ENCODE results near the gene EDAR.

Gene EDAR

GRCh38 chr2:108988796-108989713 is at the start of gene EDAR:
Gene EDAR, minus strand, starts transcription at chr2:108989220. Its CDS starts 58,206 bp downstream, at chr2:108931014.
- DNase-seq (ENCODE audit: low read depth, low spot score) = peak; percentile 52

GRCh38 chr2:109033171-109033570 is 44.2 kb upstream of the EDAR start:
- DNase-seq (ENCODE audit: low read depth, low spot score) = no peak

GRCh38 chr2:109032229-109032820 is 43.3 kb upstream of the EDAR start:
- DNase-seq (ENCODE audit: low read depth, low spot score) = no peak

- DNase-seq (ENCODE audit: low read depth, low spot score) = peak; percentile 33
These were observed 42.6 kb upstream of the EDAR start for GRCh38 chr2:109031476-109032228.

- no peak for DNase-seq (ENCODE audit: low read depth, low spot score)
These were observed 42.0 kb upstream of the EDAR start for GRCh38 chr2:109030870-109031475.

GRCh38 chr2:109029490-109030201 is 40.6 kb upstream of the EDAR start:
- no peak for DNase-seq (ENCODE audit: low read depth, low spot score)

GRCh38 chr2:109028738-109029489 is 39.9 kb upstream of the EDAR start:
- DNase-seq (ENCODE audit: low read depth, low spot score) = no peak

- DNase-seq (ENCODE audit: low read depth, low spot score) = no peak
These were observed 39.3 kb upstream of the EDAR start for GRCh38 chr2:109028277-109028676.

GRCh38 chr2:109027702-109028101 is 38.7 kb upstream of the EDAR start:
- DNase-seq (ENCODE audit: low read depth, low spot score) = no peak

- no peak for DNase-seq (ENCODE audit: low read depth, low spot score)
These were observed 35.5 kb upstream of the EDAR start for GRCh38 chr2:109024477-109024876.

GRCh38 chr2:109021895-109022300 is 32.9 kb upstream of the EDAR start:
- no peak for DNase-seq (ENCODE audit: low read depth, low spot score)

GRCh38 chr2:109020217-109020637 is 31.2 kb upstream of the EDAR start:
- no peak for DNase-seq (ENCODE audit: low read depth, low spot score)

GRCh38 chr2:109018452-109018851 is 29.4 kb upstream of the EDAR start:
- no peak for DNase-seq (ENCODE audit: low read depth, low spot score)

- no peak for DNase-seq (ENCODE audit: low read depth, low spot score)
These were observed 28.0 kb upstream of the EDAR start for GRCh38 chr2:109017017-109017416.

GRCh38 chr2:109016376-109016775 is 27.4 kb upstream of the EDAR start:
- DNase-seq (ENCODE audit: low read depth, low spot score) = no peak

GRCh38 chr2:109014476-109014875 is 25.5 kb upstream of the EDAR start:
- no peak for DNase-seq (ENCODE audit: low read depth, low spot score)

- no peak for DNase-seq (ENCODE audit: low read depth, low spot score)
These were observed 24.0 kb upstream of the EDAR start for GRCh38 chr2:109013051-109013450.

GRCh38 chr2:109009920-109010610 is 21.0 kb upstream of the EDAR start:
- DNase-seq (ENCODE audit: low read depth, low spot score) = no peak

- no peak for DNase-seq (ENCODE audit: low read depth, low spot score)
These were observed 18.0 kb upstream of the EDAR start for GRCh38 chr2:109006971-109007370.

- no peak for DNase-seq (ENCODE audit: low read depth, low spot score)
These were observed 16.7 kb upstream of the EDAR start for GRCh38 chr2:109005686-109006204.
